HG03139 (cell line): ENCODE measurements around the gene PRDM1.
A peak's percentile ranks its signal among the peaks of the same experiment; 100 is the strongest.

Experiments used
- ATAC-seq: cut with Tn5 transposase; IDR thresholded peaks from one replicate; pipeline ENCODE4 v1.9.1; 2021; ENCODE audit not compliant: unreplicated experiment

PRDM1 gene

GRCh38 chr6:106115286-106115685, 29.1 kb downstream of the PRDM1 start:
- ATAC-seq, result no peak

- ATAC-seq, result no peak
Measured at GRCh38 chr6:106116125-106116832, 30.1 kb downstream of the PRDM1 start.

GRCh38 chr6:106117579-106117978, 31.4 kb downstream of the PRDM1 start:
- ATAC-seq, result no peak

- ATAC-seq, result no peak
Measured at GRCh38 chr6:106118835-106119431, 32.8 kb downstream of the PRDM1 start.

GRCh38 chr6:106119546-106119945, 33.4 kb downstream of the PRDM1 start:
- no peak for ATAC-seq

GRCh38 chr6:106120006-106120405, 33.9 kb downstream of the PRDM1 start:
- no peak for ATAC-seq

GRCh38 chr6:106120406-106120805, 34.3 kb downstream of the PRDM1 start:
- ATAC-seq, result no peak

GRCh38 chr6:106122306-106122918, 36.3 kb downstream of the PRDM1 start:
- no peak for ATAC-seq

GRCh38 chr6:106122938-106123656, 37.0 kb downstream of the PRDM1 start:
- no peak for ATAC-seq

GRCh38 chr6:106124015-106124414, 37.9 kb downstream of the PRDM1 start:
- no peak for ATAC-seq

- ATAC-seq, result no peak
Measured at GRCh38 chr6:106124437-106125430, 38.6 kb downstream of the PRDM1 start.

- peak; percentile 46 for ATAC-seq
Measured at GRCh38 chr6:106125925-106126435, 39.8 kb downstream of the PRDM1 start.

- ATAC-seq, result no peak
Measured at GRCh38 chr6:106126482-106126881, 40.3 kb downstream of the PRDM1 start.

GRCh38 chr6:106128981-106129781, 43.0 kb downstream of the PRDM1 start:
- no peak for ATAC-seq

GRCh38 chr6:106132153-106132698, 46.1 kb downstream of the PRDM1 start:
- no peak for ATAC-seq

GRCh38 chr6:106133040-106133439, 46.9 kb downstream of the PRDM1 start:
- no peak for ATAC-seq

GRCh38 chr6:106134087-106134770, 48.1 kb downstream of the PRDM1 start:
- ATAC-seq, result no peak

GRCh38 chr6:106134906-106135634, 48.9 kb downstream of the PRDM1 start:
- ATAC-seq, result no peak
